GM19324 (cell line): ENCODE results near the gene PRDM16.

ENCODE experiments used
- ATAC-seq: cut with Tn5 transposase; IDR thresholded peaks from one replicate; pipeline ENCODE4 v1.9.1; 2021; ENCODE audit warnings: mild to moderate bottlenecking, moderate library complexity; ENCODE audit not compliant: unreplicated experiment, low FRiP score

The PRDM16 gene

DNA sequence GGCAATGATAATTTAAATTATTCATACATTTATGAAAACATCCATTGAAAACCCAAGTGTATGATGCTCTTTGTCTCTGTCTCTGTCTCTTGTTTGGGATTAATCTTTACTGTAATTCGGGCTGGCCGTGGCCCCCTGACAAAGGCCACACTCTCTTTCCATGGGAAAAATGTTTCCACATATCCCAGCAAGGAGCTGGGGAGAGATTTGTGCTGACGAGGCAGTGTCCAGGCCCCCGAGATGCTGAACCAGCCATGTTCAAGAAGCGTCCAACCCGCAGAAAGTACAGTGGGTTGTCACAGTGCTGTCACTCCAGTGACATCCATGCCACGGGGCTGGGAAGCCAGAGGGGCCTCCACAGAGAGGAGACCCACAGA is 147.0 kb downstream of the PRDM16 start:
- ATAC-seq: no peak

GRCh38 chr1:3217181-3217641 is 148.2 kb downstream of the PRDM16 start:
- no peak for ATAC-seq

GRCh38 chr1:3217979-3218679 is 149.1 kb downstream of the PRDM16 start:
- no peak for ATAC-seq

DNA sequence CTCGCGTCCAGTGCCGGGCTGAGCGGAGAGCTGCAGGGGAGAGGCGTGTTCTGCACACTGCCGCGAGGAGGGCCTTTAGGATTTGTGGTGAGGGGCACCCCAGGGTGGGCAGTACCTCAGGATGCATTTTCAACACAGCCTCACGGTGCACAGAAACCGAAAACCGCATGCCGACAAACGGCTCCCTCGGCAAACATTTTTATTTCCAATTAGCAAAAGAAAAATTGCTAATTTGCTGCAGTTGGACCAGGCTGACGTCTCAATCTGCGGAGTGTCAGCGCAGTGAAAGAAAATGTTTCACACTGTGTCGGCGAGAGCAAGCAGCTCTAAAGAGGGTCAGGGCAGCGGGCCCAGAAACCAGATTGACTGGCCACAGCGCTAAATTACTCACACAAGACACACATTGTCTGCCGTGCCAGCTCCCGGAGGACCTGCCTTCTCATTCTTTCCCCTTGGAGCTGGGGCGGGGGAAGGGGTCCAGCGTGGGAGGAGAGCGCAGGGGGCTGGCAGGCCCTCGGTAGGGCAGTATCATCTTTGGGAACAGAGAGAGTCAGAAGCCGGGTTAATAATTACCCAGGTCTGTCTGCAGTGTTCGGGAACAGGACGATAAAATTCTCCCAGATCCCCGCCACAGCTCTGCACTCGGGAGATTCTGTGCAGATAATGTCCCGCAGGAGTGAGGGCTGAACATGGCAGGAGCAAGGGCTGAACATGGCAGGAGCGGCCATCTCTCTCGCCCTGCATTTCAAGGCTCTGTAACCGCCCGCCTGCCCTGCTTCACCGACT is 150.2 kb downstream of the PRDM16 start:
- no peak for ATAC-seq

DNA sequence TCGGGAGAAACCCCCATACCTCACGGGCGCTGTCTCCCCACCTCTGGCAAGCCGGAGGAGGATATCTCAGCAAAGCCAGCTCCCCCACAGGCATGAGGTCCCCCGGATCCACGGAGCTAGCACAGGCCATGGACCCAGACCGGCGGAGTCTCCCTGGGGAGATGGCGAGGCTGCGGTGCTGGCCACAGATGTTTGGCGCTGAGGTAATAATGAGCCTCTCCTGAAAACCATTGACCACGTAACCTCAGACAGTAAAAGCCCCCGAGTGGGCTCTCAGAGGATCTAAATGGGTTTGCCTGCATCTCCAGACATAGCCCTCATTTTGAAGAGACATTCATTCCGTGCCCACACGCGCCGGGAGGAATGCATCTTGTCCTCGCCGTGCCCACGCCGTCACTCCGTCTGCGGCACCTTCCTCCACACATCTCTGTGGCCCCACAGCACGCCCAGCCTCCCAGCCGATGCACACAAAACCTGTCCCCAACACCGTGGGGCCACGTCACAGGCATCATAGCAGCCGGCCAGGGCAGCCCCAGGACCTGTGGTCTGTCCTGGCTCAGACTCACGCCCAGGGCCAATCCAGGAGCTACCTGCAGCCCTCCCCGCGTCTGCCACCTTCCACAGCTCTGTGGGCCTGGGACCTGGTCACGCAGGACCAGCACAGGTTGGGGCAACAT is 150.9 kb downstream of the PRDM16 start:
- no peak for ATAC-seq

DNA sequence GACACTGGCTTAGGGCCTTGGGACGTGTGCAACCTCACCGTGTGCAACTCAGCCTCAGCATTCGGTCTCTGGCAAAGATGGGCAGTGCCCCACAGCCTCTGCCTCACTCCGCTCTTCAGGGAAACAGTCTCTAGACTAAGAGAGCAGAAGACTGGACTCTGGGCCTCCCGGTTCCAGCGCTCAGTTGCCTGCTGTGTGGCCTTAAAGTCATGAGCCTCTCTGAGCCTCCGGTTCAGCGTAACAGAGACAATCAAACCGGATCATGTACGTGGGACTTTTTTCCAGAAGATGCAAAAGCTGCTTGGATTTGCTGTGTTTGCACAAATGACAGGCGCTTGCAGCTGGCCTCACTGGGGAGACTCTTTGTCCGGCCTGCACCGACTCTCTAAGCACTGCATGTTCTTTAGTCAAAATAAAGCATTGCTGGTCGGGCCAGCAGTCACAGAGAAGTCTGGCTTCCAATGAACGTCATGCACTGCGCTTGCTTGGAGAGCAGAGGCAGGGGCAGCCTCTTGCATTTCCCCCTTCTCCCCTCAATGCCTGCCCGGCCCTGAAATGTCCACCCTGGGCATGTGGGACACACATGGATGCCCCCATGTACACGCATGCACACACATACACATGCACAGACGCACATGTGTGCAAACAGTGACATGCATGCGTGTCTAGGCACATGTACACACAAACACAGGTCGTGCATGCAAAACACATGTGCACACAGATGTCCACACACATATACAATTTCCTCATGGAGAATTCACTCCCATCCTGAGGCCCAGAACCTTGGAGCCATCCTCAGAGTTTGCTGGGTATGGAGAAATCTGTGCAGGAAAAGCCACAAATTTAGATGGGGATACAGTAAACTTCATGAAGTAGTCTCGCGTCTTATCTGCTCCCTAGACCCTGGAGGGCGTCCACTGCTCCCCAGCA is 152.4 kb downstream of the PRDM16 start:
- no peak for ATAC-seq

- ATAC-seq: no peak
These were observed 153.2 kb downstream of the PRDM16 start for GRCh38 chr1:3222042-3222692.

DNA sequence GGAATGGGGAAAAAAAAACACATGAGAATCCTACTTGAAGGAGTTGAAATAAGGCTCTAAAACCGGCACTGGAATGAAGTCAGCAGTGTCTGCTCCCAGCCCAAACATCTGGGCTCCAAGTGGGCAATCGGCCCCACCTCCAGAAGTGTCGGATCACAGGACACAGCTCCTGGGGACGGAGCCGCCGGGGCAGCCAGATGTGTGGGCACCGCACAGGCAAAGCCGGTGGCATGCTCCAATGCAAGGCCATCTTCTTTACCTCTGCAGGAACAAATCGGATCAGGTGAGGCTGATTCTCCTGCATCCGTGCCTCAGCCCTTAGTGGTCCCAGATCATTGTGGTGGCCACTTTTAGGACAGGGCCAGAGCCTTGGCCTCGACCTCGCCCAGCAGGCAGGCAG is 156.7 kb downstream of the PRDM16 start:
- no peak for ATAC-seq

DNA sequence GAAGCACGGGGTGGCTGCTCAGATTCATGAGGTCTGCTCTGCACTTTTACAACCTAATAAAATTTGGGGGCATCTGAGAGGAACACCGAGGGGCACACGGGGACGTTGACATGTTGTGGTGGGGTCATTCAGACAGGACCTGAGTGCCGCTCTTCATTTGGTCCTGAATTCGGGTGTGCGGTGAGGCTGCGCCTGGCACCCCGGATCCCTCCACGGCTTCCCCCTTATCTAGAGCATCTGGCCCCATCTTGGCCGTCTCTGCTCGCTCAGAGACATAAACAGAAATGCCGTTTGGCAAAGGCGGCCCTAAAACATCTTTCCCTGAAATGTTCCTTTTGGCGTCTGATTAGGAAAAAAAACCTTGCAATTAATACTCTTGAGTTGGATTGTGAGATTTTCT is 157.2 kb downstream of the PRDM16 start:
- ATAC-seq: no peak

DNA sequence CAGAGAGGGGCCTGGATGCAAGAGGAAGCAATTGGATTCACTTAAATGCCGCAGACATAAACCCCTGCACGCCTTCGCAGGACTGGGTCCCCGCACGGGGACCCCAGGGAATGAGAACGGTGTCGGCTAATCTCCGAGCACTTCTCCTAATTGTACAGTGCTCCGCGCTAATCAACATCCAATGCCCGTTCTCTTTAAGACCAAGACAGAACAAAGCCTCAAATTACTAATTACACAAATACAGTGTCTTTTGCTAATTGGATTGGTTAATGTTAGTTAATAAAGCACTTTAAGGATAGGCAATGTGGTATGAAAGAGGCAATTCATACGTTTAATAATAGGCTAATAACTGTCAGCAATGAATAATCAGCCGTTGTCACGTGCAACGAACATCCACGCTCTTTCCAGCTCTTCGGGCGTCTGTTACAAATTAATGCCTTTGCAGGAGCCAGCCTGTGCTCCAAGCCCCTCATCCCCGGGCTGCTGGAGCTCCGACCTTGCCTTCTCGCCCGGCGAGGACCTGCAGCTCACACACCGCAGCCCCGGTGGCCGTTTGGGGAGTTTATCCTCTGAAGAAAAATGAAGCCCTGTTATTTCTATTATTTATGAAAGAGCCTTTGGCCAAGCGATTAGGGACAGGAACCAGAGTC is 157.8 kb downstream of the PRDM16 start:
- ATAC-seq: no peak

GRCh38 chr1:3227351-3227704 is 158.3 kb downstream of the PRDM16 start:
- ATAC-seq: no peak

- no peak for ATAC-seq
These were observed 158.9 kb downstream of the PRDM16 start for GRCh38 chr1:3227893-3228292.

DNA sequence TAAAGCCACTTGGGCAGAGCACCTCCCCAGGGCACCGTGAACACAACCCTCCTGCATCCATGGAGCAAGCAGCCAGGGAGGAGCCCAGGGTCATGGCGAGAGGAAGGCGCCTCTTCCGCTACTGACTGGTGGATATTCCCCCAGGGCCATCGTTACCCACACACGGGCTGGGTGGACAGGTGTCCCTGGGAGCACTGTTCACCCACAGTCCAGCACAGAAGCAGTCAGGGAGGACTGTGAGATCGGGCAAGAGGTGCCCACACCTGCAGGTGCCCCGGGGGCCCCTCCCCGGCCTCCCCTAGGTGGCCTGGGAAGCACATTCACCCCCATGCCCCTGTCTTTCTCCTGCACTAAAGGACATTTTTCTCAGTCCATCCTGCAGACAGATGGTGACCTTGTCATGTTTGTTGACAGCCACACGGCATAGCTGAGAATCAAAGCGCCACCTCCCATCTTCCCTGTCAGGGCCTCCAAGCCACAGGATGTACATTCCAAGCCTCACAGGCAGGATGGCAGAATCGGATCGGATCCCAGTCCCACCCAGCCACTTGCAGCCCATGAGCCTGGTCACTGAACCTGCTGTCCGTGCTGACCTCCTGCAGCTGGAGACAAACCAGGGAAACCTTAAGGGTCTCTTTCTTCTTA is 160.2 kb downstream of the PRDM16 start:
- ATAC-seq: no peak

DNA sequence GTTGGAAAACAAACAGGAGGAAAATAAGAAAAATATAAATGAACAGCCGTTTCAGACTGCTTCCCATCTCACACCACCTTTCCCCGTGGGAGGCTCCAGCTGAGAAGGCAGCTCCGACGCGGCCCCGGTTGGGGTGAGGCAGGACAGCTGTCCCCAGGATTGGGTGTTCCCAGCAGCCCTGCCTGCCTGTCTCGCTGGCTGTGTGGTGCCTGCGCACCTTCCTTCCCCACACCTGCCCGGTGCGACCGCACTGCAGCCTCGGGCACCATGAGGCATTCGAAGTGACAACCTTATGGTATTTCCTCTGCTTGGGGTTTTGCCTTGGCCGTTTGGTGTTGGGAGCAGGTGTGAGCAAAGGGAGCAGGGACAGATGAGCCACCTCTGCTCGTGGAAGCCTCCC is 161.6 kb downstream of the PRDM16 start:
- ATAC-seq: no peak

DNA sequence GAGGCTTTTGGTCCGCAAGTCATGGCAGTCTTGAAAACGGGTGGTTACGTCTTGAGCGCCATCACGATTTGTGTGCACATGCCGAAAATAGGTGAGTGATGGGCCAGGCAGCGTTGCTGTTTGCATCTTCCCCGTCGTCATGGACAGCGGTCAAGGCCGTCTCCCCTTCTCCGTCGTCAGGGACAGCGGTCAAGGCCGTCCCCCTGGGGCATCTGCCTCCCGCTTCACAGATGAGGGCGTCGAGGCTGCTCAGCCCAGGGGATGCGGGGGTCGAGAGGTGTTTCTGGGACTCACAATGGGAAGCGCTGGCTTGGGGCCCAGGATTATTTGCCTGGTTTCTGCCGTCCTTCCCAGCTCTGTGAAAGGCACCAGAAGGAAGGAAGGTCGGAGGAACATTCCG is 162.2 kb downstream of the PRDM16 start:
- ATAC-seq: no peak

GRCh38 chr1:3231826-3232225 is 162.8 kb downstream of the PRDM16 start:
- no peak for ATAC-seq

GRCh38 chr1:3233031-3233430 is 164.0 kb downstream of the PRDM16 start:
- ATAC-seq: no peak

- ATAC-seq: no peak
These were observed 164.5 kb downstream of the PRDM16 start for GRCh38 chr1:3233551-3233950.

DNA sequence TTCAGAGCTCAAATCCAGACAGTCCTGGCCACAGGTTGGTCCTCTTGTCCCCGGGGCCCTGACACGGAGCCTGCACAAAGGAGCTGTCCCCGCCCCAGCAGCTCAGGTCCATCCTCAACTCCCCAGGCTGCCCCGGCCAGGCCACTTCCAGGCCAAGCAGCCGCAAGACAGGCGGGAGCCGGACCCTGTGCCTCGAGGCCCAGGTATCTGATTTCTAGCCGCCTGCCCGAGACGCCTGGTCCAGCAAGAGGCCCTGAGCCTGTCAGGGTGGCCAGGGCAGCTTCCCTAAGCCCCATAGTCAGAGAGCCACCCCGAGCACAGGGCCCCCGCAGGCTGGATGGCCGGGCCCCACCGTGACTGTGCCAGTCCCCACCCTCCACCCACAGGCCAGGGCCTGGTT is 165.3 kb downstream of the PRDM16 start:
- ATAC-seq: no peak
